Gastrocnemius medialis (tissue), 4 donors: ENCODE data around the gene ATP6V0A1. TPM values are rescaled to one million over a fixed set of nuclear protein-coding genes. Genes with fewer than 3 reads are reported as not detected.
A peak's percentile ranks its signal among the peaks of the same experiment; 100 is the strongest.

Source experiments
- ATAC-seq, 2 donors: fragments of 150-250 bp; one replicate each; pipeline ENCODE4 v1.9.1; 2016
- DNase-seq, 2 donors: peaks; one replicate each; pipeline ENCODE4 v3.0.0-alpha.2; 2019
- H3K27ac ChIP-seq, 4 donors: fragments of 200-600 bp; sonication (generic); 1 replicate in 1 of 4; 2 replicates in 3 of 4; pipeline ENCODE4 v1.5.1; 2016 to 2018; ENCODE audit warnings: mild to moderate bottlenecking in 2 of 4, moderate library complexity in 1 of 4
- H3K27me3 ChIP-seq, 3 donors: fragments of 200-600 bp; sonication (generic) in 2 of 3; 1 replicate in 1 of 3; 2 replicates in 2 of 3; pipeline versions ENCODE4 v1.5.1 to v1.6.0; 2016 to 2019; ENCODE audit warnings: mild to moderate bottlenecking in 1 of 3, moderate library complexity in 1 of 3
- H3K36me3 ChIP-seq, 2 donors: fragments of 200-600 bp; sonication (generic) in 1 of 2; one replicate each; pipeline ENCODE4 v1.5.1; 2017 to 2018
- H3K4me1 ChIP-seq, 2 donors: fragments of 200-600 bp; sonication (generic) in 1 of 2; one replicate each; pipeline ENCODE4 v1.5.1; 2016 to 2017; ENCODE audit warnings: mild to moderate bottlenecking in 2 of 2
- H3K4me3 ChIP-seq, 4 donors: fragments of 200-600 bp; sonication (generic) in 3 of 4; 1 replicate in 1 of 4; 2 replicates in 3 of 4; pipeline ENCODE4 v1.5.1; 2016 to 2019; ENCODE audit warnings: mild to moderate bottlenecking in 2 of 4
- H3K9me3 ChIP-seq, 3 donors: fragments of 200-600 bp; sonication (generic) in 2 of 3; 1 replicate in 1 of 3; 2 replicates in 2 of 3; pipeline ENCODE4 v1.5.1; 2016 to 2019
- CTCF ChIP-seq, 5 experiments: fragments of 450-650 bp in 3 of 5; fragments of 200-600 bp in 2 of 5; sonication (generic) in 2 of 5; IDR thresholded peaks in 4 of 5; conservative IDR thresholded peaks in 1 of 5; 1 replicate in 4 of 5; 2 replicates in 1 of 5; pipeline ENCODE4 v1.5.1; 2016 to 2019; ENCODE audit warnings: antibody characterized with exemption in 5 of 5, mild to moderate bottlenecking in 3 of 5, moderate library complexity in 3 of 5
- POLR2A ChIP-seq, 2 donors: fragments of 450-650 bp; IDR thresholded peaks; one replicate each; pipeline ENCODE4 v1.6.1; 2017; ENCODE audit warnings: antibody characterized with exemption in 2 of 2, mild to moderate bottlenecking in 2 of 2, moderate library complexity in 2 of 2
- in situ Hi-C, 4 donors: fragments of 200-750 bp; cut with MboI; loops; one replicate each; pipeline versions ENCODE4 v1.15.0 to v1.8.0; 2017; ENCODE audit warnings: low sequenced_read_pairs in 4 of 4
- intact Hi-C: fragments of 100-400 bp; cut with DNase I; formaldehyde crosslinking; loops from one replicate; pipeline ENCODE4 v1.15.1; 2023; ENCODE audit warnings: low total_unique reads
- total RNA-seq, 4 donors: library from RNA; depleted of rRNA; stranded (reverse); fragments of >200 nt; gene quantifications; one replicate each; pipeline versions ENCODE4 v1.1.0 to v1.2.3, GENCODE V29; 2016

Gene ATP6V0A1
- total RNA-seq, 4 donors from 2014 or later = 65.3 to 138 (median 95.3) TPM

- no peak for DNase-seq
- peak overlapping the region; percentile 96 to 100 (median 98) for H3K27ac ChIP-seq
- no peak for ATAC-seq
- TF ChIP-seq POLR2A (IDR thresholded peaks at IDR 0.05) = no peak
- TF ChIP-seq CTCF (IDR thresholded peaks at IDR 0.05 in 4 of 5, conservative IDR thresholded peaks at IDR 0.05 in 1 of 5) = no peak
- H3K4me3 ChIP-seq = peak overlapping the region; percentile 37 to 99 (median 90)
- H3K27me3 ChIP-seq = no peaks in the 10 kb centered on the region
- no peaks in the 10 kb centered on the region for H3K9me3 ChIP-seq
- intact Hi-C loops (loop anchor here (1.0 to 5.0 kb wide), 4 partner anchors 15 to 104 kb away; partner anchors contain the start of gene STAT3), in situ Hi-C loops (no loop called here)
- no peaks in the 10 kb centered on the region for H3K36me3 ChIP-seq
- peaks cover 27 to 32% of the 10 kb centered on the region in 2 donors for H3K4me1 ChIP-seq
Measured at GRCh38 chr17:42423766-42424165, 34.9 kb upstream of the ATP6V0A1 start.

GRCh38 chr17:42424991-42425610, 33.6 kb upstream of the ATP6V0A1 start:
- TF ChIP-seq CTCF (IDR thresholded peaks at IDR 0.05 in 4 of 5, conservative IDR thresholded peaks at IDR 0.05 in 1 of 5) = no peak
- no peak for TF ChIP-seq POLR2A (IDR thresholded peaks at IDR 0.05)
- no peaks in the 10 kb centered on the region for H3K36me3 ChIP-seq
- peak overlapping the region in 1 of 4 donors; percentile 15 for H3K27ac ChIP-seq
- ATAC-seq (no peak), DNase-seq (no peak)
- H3K4me1 ChIP-seq = peaks cover 22 to 24% of the 10 kb centered on the region in 2 donors
- H3K4me3 ChIP-seq = no peak overlapping the region
- intact Hi-C loops = loop anchor here (5.0 kb wide), 1 partner anchor 102 kb away; no protein-coding TSS in a partner anchor
- in situ Hi-C loops = no loop called here
- H3K9me3 ChIP-seq = no peaks in the 10 kb centered on the region
- H3K27me3 ChIP-seq = no peaks in the 10 kb centered on the region

GRCh38 chr17:42428141-42428944, 30.3 kb upstream of the ATP6V0A1 start:
- H3K36me3 ChIP-seq = no peaks in the 10 kb centered on the region
- H3K27ac ChIP-seq = no peak overlapping the region
- peak in 1 of 2 donors; percentile 35 for ATAC-seq
- H3K27me3 ChIP-seq = no peaks in the 10 kb centered on the region
- no peaks in the 10 kb centered on the region for H3K9me3 ChIP-seq
- no peak overlapping the region for H3K4me3 ChIP-seq
- DNase-seq = no peak
- TF ChIP-seq CTCF (IDR thresholded peaks at IDR 0.05 in 4 of 5, conservative IDR thresholded peaks at IDR 0.05 in 1 of 5) (peak in 4 of 5 experiments; percentile 25 to 50 (median 40)), POLR2A (IDR thresholded peaks at IDR 0.05) (no peak)
- intact Hi-C loops (no loop called here), in situ Hi-C loops (no loop called here)
- H3K4me1 ChIP-seq = peaks cover 14 to 26% of the 10 kb centered on the region in 2 donors

GRCh38 chr17:42429726-42430447, 28.8 kb upstream of the ATP6V0A1 start:
- no peaks in the 10 kb centered on the region for H3K27me3 ChIP-seq
- H3K4me3 ChIP-seq = no peak overlapping the region
- ATAC-seq (peak in 1 of 2 donors; percentile 39), DNase-seq (no peak)
- peaks cover 9 to 19% of the 10 kb centered on the region in 2 donors for H3K4me1 ChIP-seq
- TF ChIP-seq POLR2A (IDR thresholded peaks at IDR 0.05) (no peak), CTCF (IDR thresholded peaks at IDR 0.05 in 4 of 5, conservative IDR thresholded peaks at IDR 0.05 in 1 of 5) (no peak)
- intact Hi-C loops (no loop called here), in situ Hi-C loops (no loop called here)
- H3K36me3 ChIP-seq = no peaks in the 10 kb centered on the region
- H3K27ac ChIP-seq = no peak overlapping the region
- no peaks in the 10 kb centered on the region for H3K9me3 ChIP-seq
